Jurkat, Clone E6-1 (cell line): ENCODE data around the gene TP53I11.

Experiments used
- DNase-seq: peaks from one replicate; pipeline ENCODE4 v3.0.0-alpha.2; 2011; ENCODE audit warnings: low read depth, low spot score
- H3K4me3 ChIP-seq: 2 replicates; pipeline ENCODE4 v1.5.1; 2011; ENCODE audit warnings: mild to moderate bottlenecking, low read length, control low read depth, moderate library complexity

TP53I11 gene

DNA sequence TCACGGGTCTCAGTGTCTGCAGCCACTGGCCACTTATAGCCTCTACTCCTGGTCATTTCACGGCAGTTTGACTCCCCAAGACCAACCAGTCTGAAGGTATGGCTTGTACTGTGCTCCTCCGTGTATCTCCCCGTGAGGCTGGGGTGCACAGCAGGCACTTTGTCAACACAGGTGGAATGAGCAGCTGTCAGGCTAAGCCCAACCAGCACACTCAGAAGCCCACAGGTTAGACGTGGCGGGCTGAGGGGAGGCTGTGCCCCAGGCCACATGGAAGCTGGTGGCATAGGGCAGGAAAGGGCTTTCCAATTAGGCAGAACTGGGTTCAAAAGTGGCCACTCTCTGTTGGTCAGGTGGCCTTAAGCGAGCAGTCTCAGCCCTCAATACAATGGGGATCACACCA, 7.0 kb downstream of the TP53I11 start:
- H3K4me3 ChIP-seq, result no peak overlapping the region
- DNase-seq, result no peak

DNA sequence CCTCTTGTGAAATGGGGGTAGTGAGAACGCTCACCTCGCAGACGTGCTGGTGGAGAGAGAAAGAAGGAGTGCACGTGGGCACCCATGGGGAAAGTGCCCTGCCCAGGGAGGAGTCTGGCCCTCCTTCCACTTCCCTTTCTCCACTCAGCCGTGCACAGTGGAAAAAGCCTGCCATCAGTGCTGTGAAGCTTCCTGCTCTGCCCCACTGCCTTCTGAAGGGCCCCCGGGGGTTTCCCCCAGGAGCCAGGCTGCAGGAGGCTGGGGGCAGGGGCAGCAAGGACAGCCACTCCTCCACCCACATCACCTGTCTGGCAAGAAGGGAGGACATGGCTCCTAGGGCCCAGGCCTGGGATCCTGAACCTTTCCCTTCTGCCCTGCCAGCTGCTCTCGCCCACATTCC, 7.6 kb downstream of the TP53I11 start:
- no peak overlapping the region for H3K4me3 ChIP-seq
- DNase-seq, result no peak

DNA sequence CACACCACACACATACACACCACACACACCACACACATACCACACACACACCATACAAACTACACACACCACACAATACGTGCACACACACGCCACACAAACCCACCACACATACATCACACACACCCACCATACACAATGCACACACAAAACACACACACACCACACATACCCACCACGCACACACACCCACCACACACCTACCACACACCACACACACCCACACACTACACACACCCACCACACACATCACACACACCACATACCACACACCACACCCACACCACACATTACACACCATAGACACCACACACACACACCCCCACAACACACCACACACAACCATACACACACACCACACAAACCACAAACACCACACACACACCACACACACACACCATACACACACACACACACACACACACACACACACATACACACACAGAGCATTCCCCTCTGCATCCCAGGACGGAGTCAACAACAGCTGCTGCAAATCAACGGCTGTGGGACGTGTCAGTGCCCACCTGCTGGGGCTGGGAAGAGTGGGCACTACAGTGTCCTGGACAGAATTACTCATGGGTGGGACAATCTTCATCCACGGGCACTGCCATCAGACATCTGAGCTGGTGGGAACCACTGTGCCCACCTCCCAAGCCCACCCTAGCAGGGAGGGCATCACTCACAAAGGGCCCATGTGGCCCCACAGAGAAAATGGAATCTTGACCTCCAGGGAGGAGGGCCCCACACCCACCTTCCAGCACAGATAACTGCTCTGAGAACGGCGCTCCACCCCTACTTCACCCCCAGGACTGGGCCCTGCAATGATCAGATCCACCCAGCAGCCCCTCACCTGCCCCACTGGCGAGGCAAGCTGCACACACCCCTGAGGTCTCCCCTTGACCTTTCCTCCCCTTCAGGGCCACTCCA, 8.4 kb downstream of the TP53I11 start:
- DNase-seq, result no peak
- no peak overlapping the region for H3K4me3 ChIP-seq

DNA sequence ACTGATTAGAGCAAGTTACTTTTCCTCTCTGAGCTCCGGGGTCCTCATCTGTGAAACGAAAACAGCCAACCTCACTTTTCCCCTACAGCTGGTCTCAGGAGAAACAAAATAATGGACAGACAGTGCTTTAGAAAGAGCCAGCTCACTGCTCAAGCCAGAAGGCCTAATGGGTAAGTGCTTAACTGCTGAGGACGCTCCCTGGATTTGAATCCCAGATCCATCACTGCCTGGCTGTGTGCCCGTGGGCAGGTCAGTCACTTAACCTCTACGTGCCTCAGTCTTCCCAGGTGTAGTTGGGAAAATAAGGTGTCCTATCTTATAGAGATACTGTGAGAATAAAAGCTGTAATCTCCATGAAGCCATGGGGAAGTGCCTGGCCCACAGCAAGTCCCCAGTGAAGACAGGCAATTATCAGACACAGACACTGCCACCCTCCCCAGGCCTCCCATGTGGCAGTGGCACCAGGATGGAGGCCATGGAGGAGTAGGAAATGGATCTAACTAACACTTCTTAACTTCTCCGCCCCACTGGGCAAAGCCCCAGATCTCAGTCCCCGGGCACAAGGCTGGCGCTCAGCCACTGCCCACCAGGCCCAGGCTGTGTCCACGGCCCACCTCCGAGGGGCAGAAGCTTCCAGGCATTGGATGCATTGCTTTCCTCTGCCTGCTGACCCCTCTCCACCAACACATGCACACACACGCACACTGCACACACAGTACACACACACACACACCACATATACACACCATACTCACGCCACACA, 9.2 kb downstream of the TP53I11 start:
- H3K4me3 ChIP-seq, result no peak overlapping the region
- no peak for DNase-seq

DNA sequence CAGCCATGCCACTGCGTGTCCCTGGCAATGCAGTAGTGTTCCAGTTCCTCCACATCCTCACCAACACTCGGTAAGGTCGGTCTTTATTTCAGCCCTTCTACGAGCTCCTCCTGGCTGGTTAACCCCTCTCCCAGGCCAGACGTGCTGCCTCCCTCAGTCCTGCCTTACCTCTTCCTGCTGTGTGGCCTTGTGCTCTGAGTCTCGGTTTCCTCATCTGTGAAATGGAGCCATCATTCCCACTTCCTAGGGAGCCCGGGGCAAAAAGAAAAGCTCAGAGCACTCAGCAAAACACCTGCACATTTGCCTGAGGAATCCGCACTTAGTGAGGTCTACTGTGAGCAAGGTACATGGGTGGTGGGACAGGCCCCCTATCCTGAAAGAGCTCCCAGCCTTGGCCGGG, 9.8 kb downstream of the TP53I11 start:
- no peak overlapping the region for H3K4me3 ChIP-seq
- no peak for DNase-seq

DNA sequence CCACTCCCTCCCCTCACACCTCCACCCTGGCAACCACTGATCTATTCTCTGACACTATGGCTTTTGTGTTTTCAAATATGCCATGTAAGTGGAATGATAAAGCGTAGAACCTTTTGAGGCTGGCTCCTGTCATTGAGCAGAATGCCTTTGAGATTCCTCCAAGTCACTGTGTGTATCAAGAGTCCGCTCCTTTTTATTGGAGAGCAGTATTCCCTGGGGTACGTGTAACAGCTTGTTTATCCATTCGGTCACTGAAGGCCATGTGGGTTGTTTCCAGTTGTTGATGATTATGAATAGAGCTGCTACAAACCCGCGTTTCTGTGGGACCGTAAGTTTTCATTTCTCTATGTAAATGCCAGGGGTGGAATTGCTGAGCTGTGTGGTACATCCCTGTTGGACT, 10.3 kb downstream of the TP53I11 start:
- H3K4me3 ChIP-seq, result no peak overlapping the region

DNA sequence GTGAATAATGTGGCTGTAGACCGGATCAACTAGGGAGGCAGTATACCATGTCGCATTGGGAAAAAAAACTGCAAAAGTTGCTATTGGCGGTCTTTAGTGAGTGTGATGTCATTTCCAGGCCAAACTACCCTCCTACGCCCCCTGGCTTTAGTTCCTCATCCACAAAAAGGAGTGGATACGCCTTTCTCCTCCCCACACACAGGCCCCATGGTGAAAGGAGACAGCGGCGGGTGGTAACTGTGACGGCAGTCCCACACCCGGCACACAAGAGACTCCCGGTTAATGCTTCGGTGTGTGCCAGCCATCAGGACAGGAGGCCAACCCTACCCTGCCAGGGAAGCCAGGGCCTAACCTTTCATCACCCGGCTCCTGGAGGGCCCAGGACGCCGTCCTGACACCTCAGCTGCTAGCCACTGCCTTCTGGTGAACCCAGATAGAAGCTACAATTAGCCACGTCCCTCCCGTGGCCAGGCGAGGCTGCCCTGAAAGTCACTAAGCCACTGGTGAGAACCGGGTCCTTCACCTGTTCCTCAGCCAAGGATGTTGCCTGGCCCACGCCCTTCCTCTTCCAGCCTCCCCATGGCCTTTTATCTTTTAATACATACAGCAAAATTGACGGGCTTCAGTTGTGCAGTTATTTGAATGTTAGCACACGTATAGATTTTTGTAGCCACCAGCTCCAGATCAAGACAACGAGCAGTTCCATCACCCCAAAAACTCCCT, 10.8 kb downstream of the TP53I11 start:
- no peak for DNase-seq
- H3K4me3 ChIP-seq, result no peak overlapping the region

More for the DNA sequence above, 10.3 kb downstream of the TP53I11 start:
- DNase-seq, result no peak

DNA sequence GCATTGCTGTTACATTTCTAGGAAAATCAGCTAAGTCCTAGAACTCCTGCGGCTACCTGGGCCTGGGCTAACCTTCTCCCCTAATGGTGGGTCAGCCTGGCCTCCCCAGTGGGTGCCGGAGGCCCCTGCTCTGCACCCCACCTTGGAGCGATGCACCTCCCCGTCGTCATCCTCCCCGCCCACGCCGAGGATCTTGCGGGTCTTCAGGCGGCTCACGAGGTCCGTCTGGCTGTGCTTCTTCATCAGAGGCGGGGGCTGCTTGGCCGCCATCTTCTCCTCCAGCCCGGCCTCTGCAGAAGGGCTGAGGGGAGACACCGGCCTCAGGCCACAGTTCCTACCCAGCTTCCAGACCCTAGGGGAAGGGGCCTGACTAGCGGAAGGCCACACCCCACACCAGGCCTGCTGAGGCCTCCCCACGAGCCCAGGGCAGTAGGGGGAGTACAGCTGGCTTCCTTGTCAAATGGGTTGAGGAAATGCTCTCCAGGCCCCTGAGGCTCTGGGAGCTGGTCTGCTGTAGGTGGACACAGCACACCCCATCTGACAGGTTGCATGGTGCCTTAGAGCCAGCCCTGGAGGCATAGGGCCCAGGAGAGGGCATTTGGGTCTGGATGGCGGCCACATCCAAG, 12.5 kb downstream of the TP53I11 start:
- H3K4me3 ChIP-seq, result no peak overlapping the region
- no peak for DNase-seq

DNA sequence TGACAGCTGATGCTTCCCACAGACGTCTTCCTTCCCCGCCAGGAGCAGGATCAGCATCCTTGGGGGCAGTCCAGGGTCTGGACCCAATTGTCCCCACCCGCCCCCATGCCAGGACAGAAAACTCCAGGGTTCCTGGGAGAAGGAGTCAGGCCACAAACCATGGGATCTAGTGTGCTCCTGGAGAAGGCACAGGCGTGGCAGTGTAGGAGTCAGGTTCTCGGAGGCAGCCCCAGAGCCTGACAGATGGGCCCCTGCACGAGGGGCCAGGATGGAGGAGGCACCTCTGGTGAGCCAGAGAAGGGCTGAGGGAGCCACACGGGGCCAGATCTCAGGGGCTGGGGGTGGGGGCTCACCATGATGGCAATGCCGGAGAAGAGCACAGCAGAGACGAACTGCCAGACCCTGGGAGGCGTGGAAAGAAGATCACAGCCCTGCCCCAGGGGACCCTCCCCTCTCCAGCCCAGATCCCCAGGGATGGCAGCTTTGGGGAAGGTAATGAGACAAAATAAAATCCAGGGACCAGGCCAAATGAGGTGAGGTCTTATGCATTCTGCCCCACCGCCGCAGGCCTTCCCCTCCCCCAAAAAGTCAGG, 13.6 kb downstream of the TP53I11 start:
- DNase-seq, result no peak

DNA sequence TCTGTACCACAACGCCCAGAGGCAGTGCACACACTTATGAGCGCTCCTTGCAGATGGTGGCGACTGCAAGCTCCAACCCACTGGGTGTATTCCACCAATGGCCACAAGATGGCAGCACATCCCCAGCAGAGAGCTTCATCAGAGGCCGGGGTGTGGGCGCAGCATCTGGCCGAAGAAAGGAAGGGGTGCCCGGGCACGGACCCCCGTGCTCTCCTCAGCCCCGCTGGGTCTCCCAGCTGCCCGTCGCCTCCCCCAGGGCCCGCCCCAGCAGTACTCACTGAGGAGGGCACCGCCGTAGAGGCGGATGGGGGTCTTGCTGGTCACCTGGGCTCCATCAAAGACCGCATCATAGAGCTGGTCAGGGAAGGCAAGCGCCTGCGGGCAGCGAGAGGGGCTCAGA, 14.2 kb downstream of the TP53I11 start:
- no peak overlapping the region for H3K4me3 ChIP-seq
- peak; percentile 75 for DNase-seq

More for the DNA sequence above, 13.6 kb downstream of the TP53I11 start:
- no peak overlapping the region for H3K4me3 ChIP-seq

DNA sequence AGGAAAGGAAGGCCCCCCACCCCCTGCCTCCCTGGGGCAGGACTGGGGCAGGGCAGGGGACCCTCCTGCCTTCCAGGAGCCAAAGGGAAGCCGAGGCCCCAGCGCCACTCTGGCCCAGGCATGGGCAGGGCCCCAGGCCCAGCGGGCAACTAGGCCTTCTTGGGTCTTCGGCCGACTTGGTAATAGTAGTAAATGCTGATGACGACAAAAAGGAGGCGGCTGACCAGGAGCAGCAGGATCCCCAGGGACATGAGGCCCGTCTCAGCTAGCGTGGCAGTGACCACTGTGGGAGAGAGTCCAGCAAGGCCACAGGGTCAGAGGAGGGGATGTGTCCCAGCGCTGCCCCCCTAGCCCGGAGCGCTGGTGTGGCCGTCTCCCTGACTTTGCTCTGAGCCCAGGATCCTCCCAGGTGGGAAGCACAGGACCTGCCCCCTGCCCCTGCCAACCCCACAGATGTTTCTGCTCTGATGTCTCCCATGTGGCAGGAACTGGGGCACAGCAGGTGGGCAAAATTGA, 15.9 kb downstream of the TP53I11 start:
- no peak for DNase-seq
- H3K4me3 ChIP-seq, result no peak overlapping the region

DNA sequence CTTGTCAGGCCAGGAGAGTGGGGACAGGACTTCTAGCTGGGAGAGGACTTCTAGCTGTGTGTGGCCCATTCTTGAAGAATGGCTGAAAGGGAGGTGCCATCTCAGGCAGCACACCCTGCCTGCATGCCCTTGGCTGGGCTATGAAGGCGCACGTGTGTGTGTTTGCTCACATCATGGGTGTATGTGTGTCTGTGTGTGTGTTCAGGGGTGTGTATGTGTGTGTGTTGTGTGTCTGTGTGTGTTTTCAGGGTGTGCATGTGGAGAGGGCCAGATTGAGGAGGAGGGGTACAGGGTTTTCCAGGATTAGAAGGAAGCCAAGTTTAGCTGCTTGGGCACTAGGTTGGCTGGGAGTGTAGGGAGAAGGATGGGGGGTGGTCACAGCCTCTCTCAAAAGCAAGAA, 16.6 kb downstream of the TP53I11 start:
- no peak for DNase-seq

DNA sequence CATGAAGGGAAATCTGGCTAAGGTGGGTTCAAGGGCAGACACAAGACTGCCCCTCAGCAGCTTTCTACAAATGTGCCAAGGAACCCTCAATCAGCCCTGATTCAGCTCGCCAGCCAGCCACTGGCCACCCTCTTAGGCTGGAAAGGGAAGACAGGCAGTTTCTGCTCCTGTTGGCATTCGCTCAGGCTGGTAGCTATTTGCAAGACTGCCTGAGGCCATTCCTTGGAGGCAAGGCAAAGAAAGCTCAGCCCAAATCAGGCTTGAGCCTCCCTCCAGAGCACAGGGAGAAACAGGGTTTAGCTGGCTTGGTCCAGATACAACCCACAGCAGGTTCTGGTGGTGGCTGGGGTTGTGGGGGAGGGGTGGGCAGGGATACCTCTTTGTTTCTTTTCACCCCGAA, 19.2 kb downstream of the TP53I11 start:
- DNase-seq, result no peak
- no peak overlapping the region for H3K4me3 ChIP-seq

More for the DNA sequence above, 16.6 kb downstream of the TP53I11 start:
- no peak overlapping the region for H3K4me3 ChIP-seq

DNA sequence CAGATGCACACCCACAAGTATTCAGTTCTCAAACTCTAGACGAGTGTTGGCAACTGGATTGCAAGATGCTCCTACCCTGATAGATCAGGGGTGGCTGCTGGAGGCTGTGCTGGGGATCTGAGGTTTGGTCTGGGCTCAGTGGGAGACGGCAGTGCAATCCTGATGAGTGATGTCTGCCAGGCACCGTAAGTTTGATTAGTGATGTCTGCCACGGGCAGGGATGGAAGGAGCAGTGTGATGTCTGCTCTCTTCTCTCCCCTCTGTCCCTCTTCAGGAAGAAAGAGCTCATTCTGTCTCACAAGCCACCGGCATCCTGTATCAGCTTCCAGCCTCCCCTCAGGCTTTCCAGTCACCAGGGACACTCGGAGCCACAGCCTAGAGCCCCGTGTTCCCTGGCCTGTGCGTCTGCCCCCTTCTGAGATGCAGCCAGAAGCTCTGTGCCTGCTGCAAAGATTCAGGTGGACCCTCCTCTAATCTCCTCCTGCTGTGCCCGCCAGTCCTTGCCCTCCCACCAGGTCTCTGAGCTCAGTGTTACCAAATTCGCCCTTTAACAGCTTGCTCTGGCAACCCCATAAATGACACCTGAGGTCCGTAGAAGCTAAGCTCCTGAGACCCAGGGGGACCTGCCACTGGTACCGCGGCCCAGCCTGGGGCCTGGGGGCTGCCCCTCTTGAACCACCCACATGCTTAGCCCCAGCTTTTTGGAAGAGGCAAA, 19.9 kb downstream of the TP53I11 start:
- no peak overlapping the region for H3K4me3 ChIP-seq
- DNase-seq, result no peak

DNA sequence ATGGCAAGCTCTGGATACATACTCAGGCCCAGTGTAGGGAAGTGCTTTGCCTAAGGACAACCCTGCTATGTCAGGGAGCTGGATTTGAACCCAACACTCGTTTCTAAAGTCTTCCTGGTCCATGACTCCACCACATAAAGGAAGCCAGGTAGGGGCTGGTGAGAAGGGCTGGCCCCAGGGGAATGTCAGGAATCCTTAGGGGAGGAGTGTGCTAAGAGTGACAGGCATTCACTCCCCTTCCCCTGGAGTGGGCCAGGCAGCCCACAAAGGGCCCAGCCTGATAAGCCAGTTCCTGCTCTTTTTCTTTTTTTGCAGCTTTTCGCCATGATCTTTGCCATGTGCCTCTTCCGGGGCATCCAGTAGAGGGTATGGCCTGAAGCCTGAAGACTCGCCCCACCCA, 21.9 kb downstream of the TP53I11 start:
- no peak for DNase-seq
- H3K4me3 ChIP-seq, result no peak overlapping the region

DNA sequence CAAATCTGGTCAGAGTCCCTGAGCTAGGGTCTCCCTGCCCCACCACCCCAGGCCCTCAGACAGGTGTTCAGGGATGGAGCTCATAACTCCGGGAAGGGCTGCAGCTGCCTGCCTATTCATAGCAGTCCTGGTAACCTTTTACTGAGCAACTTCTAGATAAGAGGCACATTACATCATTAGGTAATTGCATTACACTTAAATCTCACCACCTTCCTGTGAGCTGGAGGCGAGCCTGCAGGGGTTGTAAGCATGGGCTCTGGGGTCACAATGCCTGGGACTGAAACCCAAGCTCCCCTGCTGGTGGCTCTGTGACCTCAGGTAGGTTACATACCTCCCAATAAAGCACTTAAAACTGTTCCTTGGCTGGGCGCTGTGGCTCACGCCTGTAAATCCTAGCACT, 22.5 kb downstream of the TP53I11 start:
- no peak overlapping the region for H3K4me3 ChIP-seq
- DNase-seq, result no peak

DNA sequence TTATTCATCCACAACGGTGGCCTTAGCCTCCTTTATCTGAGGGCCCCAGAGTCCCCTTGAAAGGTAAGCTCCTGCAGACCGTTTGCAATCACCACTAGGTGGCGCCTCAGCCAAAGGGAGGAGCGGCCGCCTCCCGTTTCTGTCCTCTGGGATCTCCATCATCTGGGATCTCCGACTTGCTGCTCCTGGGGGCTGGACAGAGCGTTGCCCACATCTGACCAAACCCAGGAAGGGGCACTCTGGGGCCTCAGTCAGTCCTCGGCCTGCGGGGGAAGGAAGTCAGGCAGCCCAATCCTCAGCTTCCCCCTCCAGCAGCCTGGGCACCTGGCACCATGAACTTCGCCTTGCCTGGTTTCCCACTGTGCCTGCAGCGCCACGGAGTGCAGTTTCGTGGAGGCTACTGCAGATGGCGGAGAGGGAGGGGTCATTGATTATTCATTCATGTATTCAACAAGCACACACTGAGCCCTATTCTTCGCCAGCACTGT, 23.5 kb downstream of the TP53I11 start:
- DNase-seq, result no peak
- H3K4me3 ChIP-seq, result no peak overlapping the region

DNA sequence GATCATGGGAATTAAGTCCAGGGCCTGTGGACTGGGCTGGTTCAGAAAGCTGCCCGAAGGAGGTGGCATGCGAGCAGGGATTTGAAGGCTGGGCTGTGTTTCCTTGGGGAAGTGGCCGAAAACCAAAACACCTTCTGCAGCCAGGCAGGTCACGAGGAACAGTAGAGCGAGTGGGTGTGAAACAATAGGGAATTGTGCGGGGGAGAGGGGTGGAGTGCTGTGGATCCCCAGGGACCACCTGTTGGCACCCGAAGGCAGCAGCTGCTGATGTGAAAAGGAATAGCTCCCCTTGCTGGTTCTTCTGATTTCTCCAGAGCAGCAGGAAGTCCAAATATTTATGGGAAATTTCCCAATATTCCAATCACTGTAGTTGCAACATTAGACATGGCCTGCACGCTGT, 24.6 kb downstream of the TP53I11 start:
- no peak overlapping the region for H3K4me3 ChIP-seq
- DNase-seq, result no peak
